ENCODE results near the gene CDC20B. TPM values are rescaled to one million over a fixed set of nuclear protein-coding genes. Genes with fewer than 3 reads are reported as not detected.
"Not testable (repeated sequence)": the region's sequence is repeated elsewhere in the genome, so short reads cannot be mapped to it uniquely, and the experiment has no call there.

The CDC20B gene
- total RNA-seq, 1 donor = not detected

DNA sequence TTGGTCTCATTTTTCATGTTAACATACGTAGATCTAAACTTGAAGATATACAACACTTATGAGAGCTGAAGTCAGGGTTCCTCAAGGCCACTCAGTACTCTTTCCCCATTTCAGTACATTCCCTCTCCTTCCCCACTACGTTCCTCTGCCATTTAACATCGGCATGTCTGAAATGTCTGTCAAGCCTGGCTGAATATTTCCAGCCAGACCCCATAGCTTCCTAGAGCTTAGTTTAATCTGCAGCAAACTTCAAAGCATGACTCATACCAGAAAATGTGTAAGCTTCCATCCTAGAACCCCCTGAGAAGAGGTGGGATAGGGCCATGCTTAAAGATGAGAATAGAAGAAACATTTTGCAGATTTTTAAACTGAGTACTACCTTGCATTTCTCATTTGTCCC is 64.3 kb downstream of the CDC20B start:
- no peaks in the 10 kb centered on the region for H3K4me1 ChIP-seq (ENCODE audit: insufficient read depth, low read length)
- H3K4me3 ChIP-seq (ENCODE audit: insufficient read depth, low read length) = no peak overlapping the region
- no peaks in the 10 kb centered on the region for H3K36me3 ChIP-seq (ENCODE audit: insufficient read depth, low read length)
- DNase-seq (ENCODE audit: insufficient read length, low spot score, missing footprints) = no peak
- H3K27ac ChIP-seq (ENCODE audit: low read depth, low read length) = no peak overlapping the region
- no peak overlapping the region for H3K4me2 ChIP-seq (ENCODE audit: insufficient read depth, low read length)
- H4K20me1 ChIP-seq (ENCODE audit: insufficient read depth, low read length) = no peaks in the 10 kb centered on the region
- no peaks in the 10 kb centered on the region for H3K79me2 ChIP-seq (ENCODE audit: insufficient read depth, low read length)
- H3K27me3 ChIP-seq (ENCODE audit: insufficient read depth, low read length) = no peaks in the 10 kb centered on the region
- no peak for TF ChIP-seq CTCF (IDR thresholded peaks at IDR 0.05; ENCODE audit: extremely low read depth, low read depth, low read length)
- H2AFZ ChIP-seq (ENCODE audit: low read length) = no peak overlapping the region
- no peaks in the 10 kb centered on the region for H3K9me3 ChIP-seq (ENCODE audit: low read depth, low read length)

DNA sequence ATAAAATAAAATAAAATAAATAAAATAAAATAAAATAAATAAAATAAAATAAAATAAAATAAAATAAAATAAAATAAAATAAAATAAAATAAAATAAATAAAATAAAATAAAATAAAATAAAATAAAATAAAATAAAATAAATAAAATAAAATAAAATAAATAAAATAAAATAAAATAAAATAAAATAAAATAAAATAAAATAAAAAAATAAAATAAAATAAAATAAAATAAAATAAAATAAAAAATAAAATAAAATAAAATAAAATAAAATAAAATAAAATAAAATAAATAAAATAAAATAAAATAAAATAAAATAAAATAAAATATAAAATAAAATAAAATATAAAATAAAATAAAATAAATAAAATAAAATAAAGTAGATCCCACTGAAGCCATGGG is 67.0 kb downstream of the CDC20B start:
- not testable (repeated sequence) for H4K20me1 ChIP-seq (ENCODE audit: insufficient read depth, low read length); H3K79me2 ChIP-seq (ENCODE audit: insufficient read depth, low read length); DNase-seq (ENCODE audit: insufficient read length, low spot score, missing footprints); H3K27ac ChIP-seq (ENCODE audit: low read depth, low read length); H3K27me3 ChIP-seq (ENCODE audit: insufficient read depth, low read length); H3K4me2 ChIP-seq (ENCODE audit: insufficient read depth, low read length); H3K4me1 ChIP-seq (ENCODE audit: insufficient read depth, low read length); H3K36me3 ChIP-seq (ENCODE audit: insufficient read depth, low read length); H3K9me3 ChIP-seq (ENCODE audit: low read depth, low read length); H3K4me3 ChIP-seq (ENCODE audit: insufficient read depth, low read length); H2AFZ ChIP-seq (ENCODE audit: low read length)

DNA sequence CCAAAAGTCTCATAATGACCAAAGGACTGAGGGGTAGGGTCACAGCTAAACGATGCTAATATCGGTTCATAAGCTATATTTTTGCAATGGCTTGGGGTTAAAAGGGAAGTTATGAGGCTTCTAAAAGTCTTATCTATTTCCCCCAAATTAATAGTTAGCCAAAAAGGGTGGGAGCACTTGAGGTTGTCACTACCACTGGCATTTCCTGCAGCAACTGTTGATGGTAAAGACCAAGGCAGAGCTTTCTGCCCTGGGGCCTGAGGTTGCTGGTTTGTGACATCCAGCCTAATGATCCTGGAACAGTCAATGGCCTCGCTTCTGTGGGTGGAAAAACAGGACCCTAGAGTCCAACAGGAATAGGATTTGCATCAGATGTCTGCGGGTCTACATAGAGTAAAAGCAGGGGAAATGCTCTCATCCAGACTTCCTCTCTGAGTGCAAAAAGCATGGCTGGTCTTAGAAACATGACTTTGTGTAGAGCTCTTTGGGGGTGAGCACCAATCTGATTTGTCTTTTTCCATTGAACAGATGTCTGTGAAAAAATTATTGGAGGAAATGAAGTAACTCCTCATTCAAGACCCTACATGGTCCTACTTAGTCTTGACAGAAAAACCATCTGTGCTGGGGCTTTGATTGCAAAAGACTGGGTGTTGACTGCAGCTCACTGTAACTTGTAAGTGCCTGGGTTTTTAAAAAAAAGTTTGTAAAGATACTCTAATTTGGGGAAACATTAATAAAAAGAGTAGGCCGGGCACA is 67.9 kb downstream of the CDC20B start:
- no peaks in the 10 kb centered on the region for H3K27me3 ChIP-seq (ENCODE audit: insufficient read depth, low read length)
- H4K20me1 ChIP-seq (ENCODE audit: insufficient read depth, low read length) = no peaks in the 10 kb centered on the region
- no peak overlapping the region for H3K27ac ChIP-seq (ENCODE audit: low read depth, low read length)
- no peaks in the 10 kb centered on the region for H3K4me1 ChIP-seq (ENCODE audit: insufficient read depth, low read length)
- TF ChIP-seq CTCF (IDR thresholded peaks at IDR 0.05; ENCODE audit: extremely low read depth, low read depth, low read length) = no peak
- no peak overlapping the region for H2AFZ ChIP-seq (ENCODE audit: low read length)
- H3K79me2 ChIP-seq (ENCODE audit: insufficient read depth, low read length) = no peaks in the 10 kb centered on the region
- H3K9me3 ChIP-seq (ENCODE audit: low read depth, low read length) = no peaks in the 10 kb centered on the region
- no peak for DNase-seq (ENCODE audit: insufficient read length, low spot score, missing footprints)
- no peaks in the 10 kb centered on the region for H3K36me3 ChIP-seq (ENCODE audit: insufficient read depth, low read length)
- no peak overlapping the region for H3K4me2 ChIP-seq (ENCODE audit: insufficient read depth, low read length)
- H3K4me3 ChIP-seq (ENCODE audit: insufficient read depth, low read length) = no peak overlapping the region

DNA sequence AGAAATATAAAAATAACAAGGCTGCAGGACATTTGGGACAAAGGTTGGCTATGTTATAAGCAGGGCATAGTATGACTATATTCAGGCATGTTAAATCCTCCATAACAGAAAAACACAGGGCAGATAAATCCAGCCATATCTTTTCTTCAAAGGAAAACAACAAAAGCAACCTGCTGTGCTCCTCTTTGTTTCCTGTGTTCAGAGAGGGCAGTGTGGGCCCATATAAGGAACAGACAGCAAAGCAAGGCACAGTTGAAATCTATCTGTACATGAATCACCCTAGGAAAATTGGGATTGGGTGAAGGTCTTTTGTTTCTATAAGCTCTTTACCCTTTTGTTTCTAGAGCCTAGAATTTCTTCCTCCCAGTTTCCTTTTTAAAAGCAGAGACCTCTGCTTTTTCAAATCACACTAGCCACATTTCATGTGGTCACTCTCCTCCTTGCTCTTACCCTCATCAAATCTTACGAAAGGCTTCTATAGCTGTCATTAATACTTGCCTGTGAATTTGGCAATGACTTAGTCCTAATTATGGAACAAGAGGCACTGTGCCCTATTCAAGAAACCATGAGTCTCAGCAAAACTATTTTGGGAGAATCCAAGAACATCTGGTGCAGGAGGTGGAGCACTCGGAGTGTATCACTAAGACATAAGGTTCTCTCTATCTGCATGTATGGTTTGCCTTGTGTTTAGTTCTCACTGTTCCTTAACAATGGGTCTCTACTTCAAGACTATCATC is 68.8 kb downstream of the CDC20B start:
- peak; percentile 39 for DNase-seq (ENCODE audit: insufficient read length, low spot score, missing footprints)
- Histone ChIP-seq H3K27ac (ENCODE audit: low read depth, low read length) (no peak overlapping the region), H3K9me3 (ENCODE audit: low read depth, low read length) (no peaks in the 10 kb centered on the region), H3K4me3 (ENCODE audit: insufficient read depth, low read length) (no peak overlapping the region), H2AFZ (ENCODE audit: low read length) (no peak overlapping the region), H3K79me2 (ENCODE audit: insufficient read depth, low read length) (no peaks in the 10 kb centered on the region), H3K27me3 (ENCODE audit: insufficient read depth, low read length) (no peaks in the 10 kb centered on the region), H3K36me3 (ENCODE audit: insufficient read depth, low read length) (no peaks in the 10 kb centered on the region), H4K20me1 (ENCODE audit: insufficient read depth, low read length) (no peaks in the 10 kb centered on the region), H3K4me2 (ENCODE audit: insufficient read depth, low read length) (no peak overlapping the region), H3K4me1 (ENCODE audit: insufficient read depth, low read length) (no peaks in the 10 kb centered on the region)
- TF ChIP-seq CTCF (IDR thresholded peaks at IDR 0.05; ENCODE audit: extremely low read depth, low read depth, low read length) = no peak
